ENCODE data around the gene OR10P1. TPM values are rescaled to one million over a fixed set of nuclear protein-coding genes. Genes with fewer than 3 reads are reported as not detected.
"Not testable (repeated sequence)": the region's sequence is repeated elsewhere in the genome, so short reads cannot be mapped to it uniquely, and the experiment has no call there.

The OR10P1 gene, protein sequence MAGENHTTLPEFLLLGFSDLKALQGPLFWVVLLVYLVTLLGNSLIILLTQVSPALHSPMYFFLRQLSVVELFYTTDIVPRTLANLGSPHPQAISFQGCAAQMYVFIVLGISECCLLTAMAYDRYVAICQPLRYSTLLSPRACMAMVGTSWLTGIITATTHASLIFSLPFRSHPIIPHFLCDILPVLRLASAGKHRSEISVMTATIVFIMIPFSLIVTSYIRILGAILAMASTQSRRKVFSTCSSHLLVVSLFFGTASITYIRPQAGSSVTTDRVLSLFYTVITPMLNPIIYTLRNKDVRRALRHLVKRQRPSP
- not detected for polyA plus RNA-seq (2012; ENCODE audit: missing spikeins)

- DNase-seq (ENCODE audit: insufficient read length) (no peak), FAIRE-seq (no peak)
- TF ChIP-seq POLR2AphosphoS5 (IDR thresholded peaks at IDR 0.05; ENCODE audit: low read depth, low read length), result no peak
- no peak for TF ChIP-seq TAF1 (IDR thresholded peaks at IDR 0.05; ENCODE audit: borderline replicate concordance, low read depth, low read length)
- TF ChIP-seq POLR2A (IDR thresholded peaks at IDR 0.05; ENCODE audit: low read depth, low read length), result no peak
These were observed at the start of gene OR10P1 for GRCh38 chr12:55636853-55637252. TSS of gene OR10P1 (plus strand) at chr12:55636892. CDS start at chr12:55636892, 0 bp downstream.

- DNase-seq (ENCODE audit: insufficient read length); FAIRE-seq: not testable (repeated sequence)
These were observed 46.5 kb upstream of the OR10P1 start for GRCh38 chr12:55590152-55590551.

DNA sequence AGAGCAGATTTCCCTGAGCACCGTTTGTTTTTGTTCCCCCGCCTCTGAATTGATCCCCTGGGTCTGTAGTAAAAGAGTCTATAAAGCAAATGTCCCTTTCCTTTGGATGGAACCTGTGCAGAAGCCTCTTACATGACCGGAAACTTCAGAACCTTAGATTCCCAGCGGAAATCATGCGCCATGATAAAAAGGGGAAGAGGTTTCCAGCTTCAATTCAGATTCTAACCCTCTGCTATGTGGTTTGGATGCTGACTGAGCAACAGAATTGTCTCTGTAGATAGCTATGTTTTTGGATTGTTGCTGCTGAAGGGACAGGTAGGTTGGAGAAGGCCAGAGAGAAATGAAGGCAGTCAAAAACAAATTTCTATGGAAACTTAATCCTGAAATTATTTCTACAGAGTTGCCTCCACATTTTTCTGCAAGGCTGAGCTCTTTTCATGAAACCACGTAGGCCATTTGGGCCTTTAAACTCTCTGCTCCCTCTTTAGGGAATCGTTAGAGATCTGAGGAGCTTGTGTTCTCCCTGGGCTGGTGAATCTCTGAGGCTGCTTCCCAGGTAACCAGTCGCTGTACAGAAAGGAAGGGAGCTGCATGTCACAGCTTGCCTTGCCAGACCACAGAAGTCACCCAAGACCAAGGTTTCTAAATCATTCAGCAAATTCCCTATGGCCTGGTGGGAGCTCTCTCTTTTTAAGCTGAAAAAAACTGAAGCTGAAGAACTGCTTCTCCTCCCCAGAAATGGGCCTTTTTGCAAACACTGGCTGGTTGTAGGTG is 28.7 kb upstream of the OR10P1 start:
- TF ChIP-seq POLR2AphosphoS5 (IDR thresholded peaks at IDR 0.05; ENCODE audit: low read depth, low read length) (no peak), TAF1 (IDR thresholded peaks at IDR 0.05; ENCODE audit: borderline replicate concordance, low read depth, low read length) (no peak), POLR2A (IDR thresholded peaks at IDR 0.05; ENCODE audit: low read depth, low read length) (no peak)
- FAIRE-seq (no peak), DNase-seq (ENCODE audit: insufficient read length) (no peak)

DNA sequence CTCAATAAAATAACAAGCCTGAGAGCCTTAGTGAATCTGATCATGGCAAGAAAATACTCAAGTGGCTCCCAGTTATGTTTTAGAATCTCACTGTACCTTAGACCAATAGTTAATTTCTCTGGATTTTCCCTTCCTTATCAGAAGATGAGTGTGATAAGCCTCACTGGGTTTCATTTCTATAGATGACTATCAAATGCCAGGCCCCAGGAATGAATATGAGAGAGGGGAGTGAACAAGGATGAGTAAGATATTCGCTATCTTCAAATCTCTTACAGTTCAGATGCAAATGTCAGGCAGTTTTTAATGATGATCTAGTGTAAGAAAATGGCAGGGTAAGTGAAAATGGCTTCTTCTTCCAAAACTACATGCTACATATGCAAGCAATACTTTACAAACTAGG is 26.1 kb upstream of the OR10P1 start:
- no peak for DNase-seq (ENCODE audit: insufficient read length)
- no peak for FAIRE-seq
- TF ChIP-seq TAF1 (IDR thresholded peaks at IDR 0.05; ENCODE audit: borderline replicate concordance, low read depth, low read length), result no peak
- TF ChIP-seq POLR2AphosphoS5 (IDR thresholded peaks at IDR 0.05; ENCODE audit: low read depth, low read length), result no peak
- no peak for TF ChIP-seq POLR2A (IDR thresholded peaks at IDR 0.05; ENCODE audit: low read depth, low read length)

DNA sequence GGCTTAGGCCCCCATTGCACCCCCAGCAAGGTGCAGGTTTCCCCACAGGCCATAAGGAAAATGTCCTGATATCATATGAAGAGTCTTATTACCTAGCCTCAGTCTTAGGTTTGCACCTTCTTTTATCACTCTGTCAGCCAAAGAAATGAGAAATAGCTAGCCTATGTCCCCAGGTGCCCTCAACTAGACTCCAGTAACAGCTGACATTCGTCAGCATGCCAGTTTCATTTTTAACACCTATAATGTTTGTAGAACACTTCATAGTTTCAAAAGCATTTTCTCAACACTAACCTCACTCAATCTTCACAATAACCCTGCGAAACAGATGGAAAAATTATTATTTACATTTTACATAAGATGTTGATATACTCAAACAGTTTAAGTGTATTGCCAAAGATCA is 24.0 kb upstream of the OR10P1 start:
- TF ChIP-seq POLR2A (IDR thresholded peaks at IDR 0.05; ENCODE audit: low read depth, low read length) (no peak), TAF1 (IDR thresholded peaks at IDR 0.05; ENCODE audit: borderline replicate concordance, low read depth, low read length) (no peak), POLR2AphosphoS5 (IDR thresholded peaks at IDR 0.05; ENCODE audit: low read depth, low read length) (no peak)
- DNase-seq (ENCODE audit: insufficient read length), result no peak
- no peak for FAIRE-seq

- DNase-seq (ENCODE audit: insufficient read length), result no peak
- FAIRE-seq, result no peak
- TF ChIP-seq POLR2AphosphoS5 (IDR thresholded peaks at IDR 0.05; ENCODE audit: low read depth, low read length), result no peak
- TF ChIP-seq POLR2A (IDR thresholded peaks at IDR 0.05; ENCODE audit: low read depth, low read length), result no peak
- TF ChIP-seq TAF1 (IDR thresholded peaks at IDR 0.05; ENCODE audit: borderline replicate concordance, low read depth, low read length), result no peak
These were observed 21.9 kb upstream of the OR10P1 start for GRCh38 chr12:55614764-55615163.

DNA sequence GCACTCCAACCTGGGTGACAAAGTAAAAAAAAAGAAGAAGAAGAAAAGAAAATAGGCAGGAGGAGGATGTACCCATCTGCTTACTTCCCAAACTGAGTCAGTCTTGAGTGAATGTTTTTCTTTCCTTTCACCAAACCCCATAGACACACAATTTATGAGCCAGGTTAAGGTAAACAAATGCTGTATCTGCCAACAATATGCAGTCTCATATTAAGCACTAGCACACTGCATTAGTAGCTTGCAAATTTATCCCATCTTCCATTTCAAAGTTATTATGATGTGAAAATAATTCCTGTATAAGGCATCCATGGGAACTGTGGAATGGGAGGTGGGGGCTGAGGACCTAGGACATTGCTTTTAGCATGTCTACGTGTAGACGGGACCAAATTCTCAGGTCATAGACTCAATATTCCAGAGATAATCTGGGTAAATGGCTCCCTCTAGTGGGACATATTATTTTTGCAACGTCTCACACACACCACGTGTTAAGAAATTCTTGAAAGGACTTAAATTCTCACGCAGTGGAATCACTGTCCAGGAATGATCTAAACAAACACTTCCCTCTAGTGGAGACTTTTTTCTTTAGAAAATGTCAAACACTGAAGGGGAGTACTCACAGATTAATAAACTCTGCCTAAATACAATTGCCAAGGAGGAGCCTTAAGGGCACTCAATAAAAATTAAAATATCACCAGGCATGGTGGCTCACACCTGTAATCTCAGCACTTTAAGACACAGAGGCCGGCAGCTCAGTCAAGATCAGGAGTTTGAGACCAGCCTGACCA is 17.1 kb upstream of the OR10P1 start:
- peak; percentile 21 for DNase-seq (ENCODE audit: insufficient read length)
- FAIRE-seq, result peak; percentile 92
- no peak for TF ChIP-seq POLR2AphosphoS5 (IDR thresholded peaks at IDR 0.05; ENCODE audit: low read depth, low read length)
- no peak for TF ChIP-seq POLR2A (IDR thresholded peaks at IDR 0.05; ENCODE audit: low read depth, low read length)
- TF ChIP-seq TAF1 (IDR thresholded peaks at IDR 0.05; ENCODE audit: borderline replicate concordance, low read depth, low read length), result no peak

DNA sequence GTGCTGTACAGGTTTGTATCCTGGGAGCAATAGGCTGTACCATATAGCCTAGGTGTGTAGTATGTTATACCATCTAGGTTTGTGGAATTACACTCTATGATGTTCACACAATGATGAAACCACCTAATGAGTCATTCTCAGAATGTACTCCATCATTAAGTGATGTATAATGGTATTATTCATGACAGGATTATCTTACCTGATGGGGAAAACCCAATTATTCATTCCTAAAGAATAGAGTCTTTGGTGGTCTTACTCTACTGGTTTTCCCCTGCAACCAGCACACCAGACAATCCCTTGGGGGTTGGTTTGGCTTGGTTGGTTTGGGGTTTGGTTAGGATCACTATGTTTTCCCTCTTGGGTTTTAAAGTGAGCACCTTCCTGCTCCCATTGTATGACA is 12.6 kb upstream of the OR10P1 start:
- DNase-seq (ENCODE audit: insufficient read length), result no peak
- FAIRE-seq, result peak; percentile 70
- TF ChIP-seq POLR2AphosphoS5 (IDR thresholded peaks at IDR 0.05; ENCODE audit: low read depth, low read length) (no peak), POLR2A (IDR thresholded peaks at IDR 0.05; ENCODE audit: low read depth, low read length) (no peak), TAF1 (IDR thresholded peaks at IDR 0.05; ENCODE audit: borderline replicate concordance, low read depth, low read length) (no peak)

DNA sequence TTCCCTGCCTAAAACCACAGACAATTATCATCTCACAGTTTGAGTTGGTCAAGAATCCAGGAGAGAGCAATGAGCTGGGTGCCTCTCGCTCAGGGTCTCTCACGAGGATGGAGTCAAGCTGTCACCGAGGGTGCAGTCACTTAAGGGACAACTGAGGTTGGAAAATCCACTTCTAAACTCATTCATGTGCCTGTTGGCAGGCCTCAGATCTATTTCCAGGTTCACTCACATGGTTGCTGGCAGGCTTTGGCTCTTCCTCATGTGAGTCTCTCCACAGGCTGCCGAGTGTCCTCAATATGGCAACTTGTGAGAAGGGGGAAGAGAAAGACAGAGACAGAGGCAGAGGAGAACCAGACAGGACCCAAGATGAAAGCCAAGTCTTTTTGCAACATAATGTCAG is 10.5 kb upstream of the OR10P1 start:
- no peak for TF ChIP-seq POLR2A (IDR thresholded peaks at IDR 0.05; ENCODE audit: low read depth, low read length)
- TF ChIP-seq POLR2AphosphoS5 (IDR thresholded peaks at IDR 0.05; ENCODE audit: low read depth, low read length), result no peak
- TF ChIP-seq TAF1 (IDR thresholded peaks at IDR 0.05; ENCODE audit: borderline replicate concordance, low read depth, low read length), result no peak
- FAIRE-seq, result no peak
- DNase-seq (ENCODE audit: insufficient read length), result no peak

GRCh38 chr12:55629058-55629841 is 7.4 kb upstream of the OR10P1 start:
- FAIRE-seq (no peak), DNase-seq (ENCODE audit: insufficient read length) (no peak)
- TF ChIP-seq TAF1 (IDR thresholded peaks at IDR 0.05; ENCODE audit: borderline replicate concordance, low read depth, low read length), result no peak
- no peak for TF ChIP-seq POLR2AphosphoS5 (IDR thresholded peaks at IDR 0.05; ENCODE audit: low read depth, low read length)
- TF ChIP-seq POLR2A (IDR thresholded peaks at IDR 0.05; ENCODE audit: low read depth, low read length), result no peak

- DNase-seq (ENCODE audit: insufficient read length) (no peak), FAIRE-seq (no peak)
- TF ChIP-seq TAF1 (IDR thresholded peaks at IDR 0.05; ENCODE audit: borderline replicate concordance, low read depth, low read length) (no peak), POLR2A (IDR thresholded peaks at IDR 0.05; ENCODE audit: low read depth, low read length) (no peak), POLR2AphosphoS5 (IDR thresholded peaks at IDR 0.05; ENCODE audit: low read depth, low read length) (no peak)
These were observed 5.6 kb upstream of the OR10P1 start for GRCh38 chr12:55631056-55631455.

All from GM12892 (cell line).